Stomach (tissue), 4 donors: ENCODE results near the gene DEGS1.

Experiments
- CTCF ChIP-seq, 7 experiments: fragments of 450-650 bp in 4 of 7; fragments of 200-600 bp in 3 of 7; sonication (generic) in 3 of 7; IDR thresholded peaks; one replicate each; pipeline ENCODE4 v1.5.1; 2016 to 2019; ENCODE audit warnings: antibody characterized with exemption in 7 of 7, control low read depth in 2 of 7, mild to moderate bottlenecking in 1 of 7
- EP300 ChIP-seq: sonication (generic); formaldehyde crosslinking; IDR thresholded peaks from one replicate; pipeline ENCODE4 v1.6.1; 2017; ENCODE audit warnings: antibody characterized with exemption
- POLR2A ChIP-seq, 4 donors: fragments of 450-650 bp; IDR thresholded peaks; one replicate each; pipeline ENCODE4 v1.6.1; 2016; ENCODE audit warnings: antibody characterized with exemption in 4 of 4, control low read depth in 2 of 4, mild to moderate bottlenecking in 1 of 4, moderate library complexity in 1 of 4
- POLR2AphosphoS5 ChIP-seq, 3 donors: sonication (generic); formaldehyde crosslinking; IDR thresholded peaks; one replicate each; pipeline ENCODE4 v1.6.1; 2016; ENCODE audit warnings: antibody characterized with exemption in 3 of 3

GRCh38 chr1:224193319-224193966 is 10.4 kb downstream of the DEGS1 start:
- TF ChIP-seq CTCF (IDR thresholded peaks at IDR 0.05): no peak
- TF ChIP-seq EP300: no peak
- no peak for TF ChIP-seq POLR2AphosphoS5 (IDR thresholded peaks at IDR 0.05)
- no peak for TF ChIP-seq POLR2A (IDR thresholded peaks at IDR 0.05)
